SK-N-SH (cell line): Measurements from ENCODE around the gene CRYBG2.

Experiments used
- EP300 ChIP-seq, 2 experiments: IDR thresholded peaks; 2 replicates each; pipeline versions ENCODE4 v1.4.0 to v1.6.1; 2012; ENCODE audit warnings: borderline replicate concordance in 1 of 2, low read depth in 1 of 2, low read length in 1 of 2
- POLR2AphosphoS5 ChIP-seq: IDR thresholded peaks from 2 replicates; pipeline ENCODE4 v1.6.1; 2012; ENCODE audit warnings: low read depth, low read length

- no peak for TF ChIP-seq EP300 (IDR thresholded peaks at IDR 0.05; ENCODE audit: borderline replicate concordance in 1 of 2, low read depth in 1 of 2, low read length in 1 of 2)
- TF ChIP-seq POLR2AphosphoS5 = no peak
Observed at GRCh38 chr1:26297791-26298124, 56.2 kb downstream of the CRYBG2 start.
